ENCODE measurements around the gene XYLT1.

GRCh38 chr16:17392857-17393692, 77.7 kb downstream of the XYLT1 start:
- TF ChIP-seq POLR2AphosphoS5 (IDR thresholded peaks at IDR 0.05; ENCODE audit: low read depth, low read length): no peak
- TF ChIP-seq, protein P1, sequence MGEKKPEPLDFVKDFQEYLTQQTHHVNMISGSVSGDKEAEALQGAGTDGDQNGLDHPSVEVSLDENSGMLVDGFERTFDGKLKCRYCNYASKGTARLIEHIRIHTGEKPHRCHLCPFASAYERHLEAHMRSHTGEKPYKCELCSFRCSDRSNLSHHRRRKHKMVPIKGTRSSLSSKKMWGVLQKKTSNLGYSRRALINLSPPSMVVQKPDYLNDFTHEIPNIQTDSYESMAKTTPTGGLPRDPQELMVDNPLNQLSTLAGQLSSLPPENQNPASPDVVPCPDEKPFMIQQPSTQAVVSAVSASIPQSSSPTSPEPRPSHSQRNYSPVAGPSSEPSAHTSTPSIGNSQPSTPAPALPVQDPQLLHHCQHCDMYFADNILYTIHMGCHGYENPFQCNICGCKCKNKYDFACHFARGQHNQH (CRISPR knock-in tag; IDR thresholded peaks at IDR 0.05): no peak
- no peak for TF ChIP-seq CTCF (CRISPR knock-in tag; IDR thresholded peaks at IDR 0.05)
- no peak for TF ChIP-seq ZNF580 (CRISPR knock-in tag; IDR thresholded peaks at IDR 0.05; ENCODE audit: borderline replicate concordance, low read depth)
- TF ChIP-seq EZH2 (conservative IDR thresholded peaks at IDR 0.05; ENCODE audit: low read depth, low read length): no peak
- no peak for TF ChIP-seq MAX (IDR thresholded peaks at IDR 0.05)
- TF ChIP-seq ZNF660 (CRISPR knock-in tag; IDR thresholded peaks at IDR 0.05; ENCODE audit: borderline replicate concordance, low read depth): no peak
- TF ChIP-seq, protein P2, sequence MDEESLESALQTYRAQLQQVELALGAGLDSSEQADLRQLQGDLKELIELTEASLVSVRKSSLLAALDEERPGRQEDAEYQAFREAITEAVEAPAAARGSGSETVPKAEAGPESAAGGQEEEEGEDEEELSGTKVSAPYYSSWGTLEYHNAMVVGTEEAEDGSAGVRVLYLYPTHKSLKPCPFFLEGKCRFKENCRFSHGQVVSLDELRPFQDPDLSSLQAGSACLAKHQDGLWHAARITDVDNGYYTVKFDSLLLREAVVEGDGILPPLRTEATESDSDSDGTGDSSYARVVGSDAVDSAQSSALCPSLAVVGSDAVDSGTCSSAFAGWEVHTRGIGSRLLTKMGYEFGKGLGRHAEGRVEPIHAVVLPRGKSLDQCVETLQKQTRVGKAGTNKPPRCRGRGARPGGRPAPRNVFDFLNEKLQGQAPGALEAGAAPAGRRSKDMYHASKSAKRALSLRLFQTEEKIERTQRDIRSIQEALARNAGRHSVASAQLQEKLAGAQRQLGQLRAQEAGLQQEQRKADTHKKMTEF (CRISPR knock-in tag; IDR thresholded peaks at IDR 0.05): no peak
- TF ChIP-seq HMG20B (CRISPR knock-in tag; conservative IDR thresholded peaks at IDR 0.05): no peak
- TF ChIP-seq JARID2 (CRISPR knock-in tag; IDR thresholded peaks at IDR 0.05; ENCODE audit: insufficient replicate concordance): no peak

Data from HepG2 (cell line).